ENCODE measurements around the gene SLC26A2.

The SLC26A2 gene

DNA sequence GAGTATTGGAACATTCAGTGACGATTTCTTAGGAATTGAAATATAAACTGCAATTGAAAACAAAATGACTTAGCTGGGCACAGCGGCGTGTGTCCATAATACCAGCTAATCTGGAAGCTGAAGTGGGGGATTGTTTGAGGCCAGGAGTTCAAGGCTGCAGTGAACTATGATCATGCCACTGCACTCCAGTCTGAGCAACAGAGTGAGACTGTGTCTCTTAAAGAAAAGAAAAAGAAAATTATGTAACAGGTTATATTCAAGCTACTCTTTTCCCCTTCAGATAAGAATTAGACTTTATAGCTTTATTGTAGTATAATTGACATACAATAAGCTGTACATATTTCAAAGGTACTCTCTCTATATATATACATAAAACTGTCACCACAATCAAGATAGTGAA lies 6.4 kb downstream of the SLC26A2 start:
- Mint-ChIP-seq H3K9me3 (no peaks in the 10 kb centered on the region), H3K4me1 (peaks cover 9% of the 10 kb centered on the region), H3K4me3 (no peak overlapping the region), H3K36me3 (ENCODE audit: low read depth) (peaks cover 3% of the 10 kb centered on the region), H3K27me3 (no peaks in the 10 kb centered on the region), H3K27ac (peak overlapping the region; percentile 8)
- ATAC-seq: no peak
- DNase-seq: no peak

DNA sequence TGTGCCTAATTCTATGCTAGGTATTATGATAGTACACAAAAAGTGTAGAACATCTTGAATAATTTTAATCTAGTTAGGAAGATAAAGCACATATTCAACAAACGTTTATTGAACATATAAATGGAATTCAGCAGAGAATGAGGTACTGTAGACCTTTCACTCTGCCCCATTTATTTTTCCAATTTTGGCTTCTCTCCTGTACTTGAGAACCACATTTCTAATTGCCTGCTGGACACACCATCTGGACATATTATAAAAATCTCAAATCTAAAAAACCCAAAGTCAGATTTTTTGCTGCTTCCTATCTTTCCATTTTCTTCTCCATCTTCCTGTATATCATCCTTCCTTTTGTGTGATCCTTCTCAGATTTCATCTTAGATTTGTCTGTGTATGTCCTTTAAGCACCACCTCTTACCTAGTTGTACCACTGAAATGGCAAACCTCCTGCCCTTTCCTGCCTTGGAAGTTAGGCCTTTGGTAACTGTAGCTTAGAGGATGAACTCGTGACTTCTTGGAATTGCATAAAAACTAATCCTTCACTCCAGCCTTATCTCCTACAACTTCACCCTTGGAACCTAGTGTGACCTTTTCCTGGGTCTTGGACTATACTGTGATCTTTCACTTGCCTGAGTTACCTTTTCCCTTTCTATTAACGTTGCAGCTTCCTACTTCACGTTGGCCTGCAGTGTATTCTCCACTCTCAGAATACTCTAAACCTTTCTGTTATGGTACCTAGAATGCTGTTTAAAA lies 8.8 kb downstream of the SLC26A2 start:
- Mint-ChIP-seq H3K4me3 (no peak overlapping the region), H3K9me3 (no peaks in the 10 kb centered on the region), H3K36me3 (ENCODE audit: low read depth) (peaks cover 3% of the 10 kb centered on the region), H3K27me3 (no peaks in the 10 kb centered on the region), H3K4me1 (no peaks in the 10 kb centered on the region), H3K27ac (no peak overlapping the region)
- ATAC-seq (no peak), DNase-seq (no peak)

DNA sequence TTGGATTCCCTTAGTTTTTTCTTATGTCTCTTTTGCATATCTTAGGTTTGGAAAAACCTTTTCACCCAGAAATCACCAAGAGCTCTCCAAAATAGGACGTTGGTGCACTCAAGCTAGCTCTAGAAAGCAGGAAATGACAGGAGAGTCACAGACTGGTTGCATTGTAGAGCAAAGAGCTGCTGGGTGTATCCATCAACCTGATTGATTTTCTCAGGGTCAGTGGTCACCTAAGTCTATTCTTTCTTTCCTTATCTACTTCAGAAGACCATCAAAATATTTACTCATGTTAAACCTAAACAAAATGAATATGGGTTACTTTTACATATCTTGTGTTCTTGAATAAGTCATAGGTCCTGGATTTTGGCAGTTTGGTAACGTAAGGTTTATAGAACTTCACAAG lies 14.9 kb downstream of the SLC26A2 start:
- no peak overlapping the region for H3K27ac Mint-ChIP-seq
- H3K4me3 Mint-ChIP-seq: no peak overlapping the region
- H3K9me3 Mint-ChIP-seq: no peaks in the 10 kb centered on the region
- ATAC-seq (no peak), DNase-seq (no peak)
- H3K4me1 Mint-ChIP-seq: no peaks in the 10 kb centered on the region
- peaks cover 7% of the 10 kb centered on the region for H3K36me3 Mint-ChIP-seq (ENCODE audit: low read depth)
- no peaks in the 10 kb centered on the region for H3K27me3 Mint-ChIP-seq

DNA sequence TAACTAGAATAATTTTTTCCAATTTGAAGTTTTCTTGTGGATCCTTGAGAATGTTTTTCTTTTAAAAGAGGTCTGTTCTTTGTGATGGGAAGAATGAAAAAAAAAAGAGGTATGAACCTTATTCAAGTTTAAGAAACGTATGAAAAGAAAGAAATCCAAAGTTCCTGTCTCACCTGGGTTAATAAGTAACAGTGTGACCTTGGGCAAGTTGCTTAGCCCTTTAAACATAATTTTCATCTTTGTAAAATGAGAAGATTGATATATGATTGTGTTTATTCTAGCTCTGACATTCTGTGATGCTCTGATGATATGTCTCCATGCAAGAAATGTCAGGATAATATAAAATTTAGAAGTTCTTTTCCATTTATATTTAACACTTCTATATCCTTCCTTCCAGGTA lies 19.3 kb downstream of the SLC26A2 start:
- Mint-ChIP-seq H3K27me3 (no peaks in the 10 kb centered on the region), H3K4me3 (no peak overlapping the region), H3K36me3 (ENCODE audit: low read depth) (peaks cover 7% of the 10 kb centered on the region), H3K9me3 (no peaks in the 10 kb centered on the region), H3K4me1 (no peaks in the 10 kb centered on the region), H3K27ac (no peak overlapping the region)
- DNase-seq (no peak), ATAC-seq (no peak)

DNA sequence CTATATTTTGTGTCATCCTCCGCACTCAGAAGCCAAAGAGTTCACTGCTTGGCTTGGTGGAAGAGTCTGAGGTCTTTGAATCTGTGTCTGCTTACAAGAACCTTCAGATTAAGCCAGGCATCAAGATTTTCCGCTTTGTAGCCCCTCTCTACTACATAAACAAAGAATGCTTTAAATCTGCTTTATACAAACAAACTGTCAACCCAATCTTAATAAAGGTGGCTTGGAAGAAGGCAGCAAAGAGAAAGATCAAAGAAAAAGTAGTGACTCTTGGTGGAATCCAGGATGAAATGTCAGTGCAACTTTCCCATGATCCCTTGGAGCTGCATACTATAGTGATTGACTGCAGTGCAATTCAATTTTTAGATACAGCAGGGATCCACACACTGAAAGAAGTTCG lies 20.6 kb downstream of the SLC26A2 start:
- Mint-ChIP-seq H3K36me3 (ENCODE audit: low read depth) (peaks cover 7% of the 10 kb centered on the region), H3K9me3 (no peaks in the 10 kb centered on the region), H3K27ac (no peak overlapping the region), H3K27me3 (no peaks in the 10 kb centered on the region), H3K4me1 (no peaks in the 10 kb centered on the region), H3K4me3 (no peak overlapping the region)
- DNase-seq (no peak), ATAC-seq (no peak)

DNA sequence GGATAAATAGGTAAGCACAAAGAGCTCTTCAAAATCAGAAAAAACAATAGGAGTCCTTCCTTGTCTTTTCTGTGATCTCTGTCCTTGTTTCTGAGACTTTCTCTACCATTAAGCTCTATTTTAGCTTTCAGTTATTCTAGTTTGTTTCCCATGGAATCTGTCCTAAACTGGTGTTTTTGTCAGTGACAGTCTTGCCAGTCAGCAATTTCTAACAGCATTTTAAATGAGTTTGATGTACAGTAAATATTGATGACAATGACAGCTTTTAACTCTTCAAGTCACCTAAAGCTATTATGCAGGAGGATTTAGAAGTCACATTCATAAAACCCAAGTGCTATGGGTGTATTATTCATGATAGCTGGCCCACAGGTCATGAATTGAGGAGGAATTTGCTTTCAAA lies 21.9 kb downstream of the SLC26A2 start:
- H3K4me1 Mint-ChIP-seq: no peaks in the 10 kb centered on the region

DNA sequence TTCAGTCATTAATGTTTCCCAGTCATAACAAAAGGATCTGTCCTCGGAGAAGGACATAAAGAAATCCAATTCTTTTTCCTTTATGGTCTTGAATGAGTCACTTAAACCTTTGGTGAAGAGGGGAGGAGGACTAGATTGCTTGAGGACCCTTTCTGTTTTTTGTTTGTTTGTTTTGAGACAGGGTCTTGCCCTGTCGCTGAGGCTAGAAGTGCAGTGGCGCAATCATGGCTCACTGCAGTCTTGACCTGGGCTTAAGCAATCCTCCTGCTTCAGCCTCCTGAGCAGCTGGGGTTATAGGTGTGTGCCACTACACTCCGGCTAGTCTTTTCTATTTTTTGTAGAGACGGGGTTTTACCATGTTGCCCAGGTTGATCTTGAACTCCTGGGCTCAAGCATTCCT lies 27.6 kb downstream of the SLC26A2 start:
- DNase-seq (no peak), ATAC-seq (no peak)
- H3K4me3 Mint-ChIP-seq: no peak overlapping the region
- no peaks in the 10 kb centered on the region for H3K36me3 Mint-ChIP-seq (ENCODE audit: low read depth)
- H3K27me3 Mint-ChIP-seq: no peaks in the 10 kb centered on the region
- no peaks in the 10 kb centered on the region for H3K9me3 Mint-ChIP-seq
- peaks cover 3% of the 10 kb centered on the region for H3K4me1 Mint-ChIP-seq
- no peak overlapping the region for H3K27ac Mint-ChIP-seq

More for the DNA sequence above, 21.9 kb downstream of the SLC26A2 start:
- Mint-ChIP-seq H3K27me3 (no peaks in the 10 kb centered on the region), H3K36me3 (ENCODE audit: low read depth) (peaks cover 7% of the 10 kb centered on the region), H3K4me3 (no peak overlapping the region), H3K9me3 (no peaks in the 10 kb centered on the region), H3K27ac (no peak overlapping the region)
- no peak for DNase-seq
- ATAC-seq: no peak

DNA sequence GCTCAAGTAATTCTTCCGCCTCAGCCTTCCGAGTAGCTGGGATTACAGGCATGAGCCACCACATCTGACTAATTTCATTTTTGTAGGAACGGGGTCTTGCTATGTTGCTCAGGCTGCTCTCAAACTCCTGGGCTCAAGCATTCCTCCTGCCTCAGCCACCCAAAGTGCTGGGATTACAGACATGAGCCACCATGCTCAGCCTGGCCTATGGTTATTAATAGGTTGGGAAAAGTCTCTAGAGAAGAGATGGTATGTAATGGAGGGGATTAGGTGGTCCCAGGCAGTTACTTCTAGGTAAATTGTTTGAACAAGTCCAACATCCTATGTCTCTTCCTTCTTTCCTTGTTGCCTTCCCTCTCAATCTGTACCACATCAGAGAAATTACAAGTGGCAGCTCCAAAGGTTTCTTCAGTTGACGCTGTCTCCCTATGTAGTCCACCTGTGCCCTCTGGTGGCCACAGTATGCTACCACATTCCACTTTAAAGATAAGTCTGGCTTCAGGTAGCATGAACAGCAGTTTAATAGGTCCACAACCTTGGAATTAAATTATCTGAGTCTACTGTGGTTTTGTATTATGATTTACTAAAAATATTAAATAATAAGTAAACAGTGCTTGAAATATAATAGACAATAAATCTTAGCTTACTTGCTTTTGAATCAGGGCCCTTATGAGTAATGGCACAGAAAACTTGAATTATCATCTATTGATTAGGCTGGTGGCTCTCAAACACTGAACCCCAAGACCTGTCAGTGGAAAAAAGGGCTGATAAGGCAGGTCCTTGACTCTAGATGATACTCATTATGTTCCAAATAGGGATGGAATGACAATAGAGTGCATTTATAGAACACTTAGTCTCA lies 30.2 kb downstream of the SLC26A2 start:
- Mint-ChIP-seq H3K9me3 (no peaks in the 10 kb centered on the region), H3K4me3 (no peak overlapping the region), H3K27me3 (no peaks in the 10 kb centered on the region), H3K27ac (no peak overlapping the region), H3K4me1 (peaks cover 3% of the 10 kb centered on the region), H3K36me3 (ENCODE audit: low read depth) (peaks cover 3% of the 10 kb centered on the region)
- peak; percentile 75 for ATAC-seq
- DNase-seq: peak; percentile 66

DNA sequence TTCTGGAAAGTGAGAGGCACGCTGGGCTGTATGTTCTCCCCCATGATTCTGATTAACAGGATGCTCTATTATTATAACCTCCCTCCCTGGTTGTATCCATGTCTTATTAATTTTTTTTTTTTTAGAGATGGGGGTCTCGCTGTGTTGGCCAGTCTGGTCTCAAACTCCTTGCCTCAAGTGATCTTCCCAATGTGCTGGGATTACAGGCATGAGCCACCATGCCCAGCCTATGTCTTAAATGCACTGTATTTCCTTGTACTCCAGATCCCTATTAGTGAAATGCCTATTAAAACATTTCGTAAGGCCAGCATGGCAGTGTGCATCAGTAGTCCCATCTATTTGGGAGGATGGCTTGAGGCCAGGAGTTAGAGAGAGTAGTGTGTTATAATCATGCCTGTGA lies 32.9 kb downstream of the SLC26A2 start:
- H3K27ac Mint-ChIP-seq: no peak overlapping the region
- H3K4me1 Mint-ChIP-seq: peaks cover 3% of the 10 kb centered on the region

DNA sequence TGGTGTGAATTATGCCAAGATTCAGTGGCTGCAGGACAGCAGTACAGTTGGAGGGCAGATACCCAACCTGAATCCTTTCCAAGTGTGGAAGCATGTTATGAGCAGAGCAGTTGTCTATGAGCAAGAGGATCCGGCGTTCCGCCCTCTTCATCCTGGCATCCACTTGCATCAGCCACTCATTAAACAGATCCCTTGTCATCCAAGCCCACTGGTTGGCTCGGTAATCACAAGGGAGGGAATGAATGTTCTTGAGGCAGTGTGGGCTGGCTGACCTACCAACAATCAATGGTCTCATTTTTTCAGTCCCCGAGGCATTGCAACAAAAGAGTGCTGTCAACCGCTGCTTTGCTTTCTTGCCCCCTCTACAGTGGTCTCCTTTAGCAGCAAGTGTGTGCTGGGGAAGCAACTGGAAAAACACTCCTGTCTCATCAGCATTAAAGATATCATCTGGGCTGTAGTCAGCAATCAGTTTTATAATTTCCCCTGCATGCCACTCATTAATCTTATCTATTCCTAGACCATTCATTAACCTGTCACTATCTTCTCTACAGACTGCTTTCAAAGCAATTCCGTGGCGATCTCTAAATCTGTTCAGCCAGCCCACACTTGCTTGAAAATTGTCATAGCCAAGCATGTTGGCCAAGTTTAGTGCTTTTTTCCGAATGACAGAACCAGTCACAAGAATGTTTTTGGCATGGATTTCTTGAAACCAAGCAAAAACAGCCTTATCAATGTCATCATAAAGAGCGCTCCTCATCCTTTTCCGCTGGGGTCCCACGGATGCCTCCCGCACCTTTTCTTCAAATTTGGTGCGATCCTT lies 35.0 kb downstream of the SLC26A2 start:
- Mint-ChIP-seq H3K27ac (no peak overlapping the region), H3K27me3 (no peaks in the 10 kb centered on the region), H3K9me3 (no peaks in the 10 kb centered on the region), H3K36me3 (ENCODE audit: low read depth) (peaks cover 7% of the 10 kb centered on the region), H3K4me1 (peaks cover 17% of the 10 kb centered on the region), H3K4me3 (no peak overlapping the region)
- ATAC-seq (no peak), DNase-seq (no peak)

More for the DNA sequence above, 32.9 kb downstream of the SLC26A2 start:
- no peak overlapping the region for H3K4me3 Mint-ChIP-seq
- no peaks in the 10 kb centered on the region for H3K9me3 Mint-ChIP-seq
- ATAC-seq: no peak
- peaks cover 7% of the 10 kb centered on the region for H3K36me3 Mint-ChIP-seq (ENCODE audit: low read depth)
- no peak for DNase-seq
- H3K27me3 Mint-ChIP-seq: no peaks in the 10 kb centered on the region

DNA sequence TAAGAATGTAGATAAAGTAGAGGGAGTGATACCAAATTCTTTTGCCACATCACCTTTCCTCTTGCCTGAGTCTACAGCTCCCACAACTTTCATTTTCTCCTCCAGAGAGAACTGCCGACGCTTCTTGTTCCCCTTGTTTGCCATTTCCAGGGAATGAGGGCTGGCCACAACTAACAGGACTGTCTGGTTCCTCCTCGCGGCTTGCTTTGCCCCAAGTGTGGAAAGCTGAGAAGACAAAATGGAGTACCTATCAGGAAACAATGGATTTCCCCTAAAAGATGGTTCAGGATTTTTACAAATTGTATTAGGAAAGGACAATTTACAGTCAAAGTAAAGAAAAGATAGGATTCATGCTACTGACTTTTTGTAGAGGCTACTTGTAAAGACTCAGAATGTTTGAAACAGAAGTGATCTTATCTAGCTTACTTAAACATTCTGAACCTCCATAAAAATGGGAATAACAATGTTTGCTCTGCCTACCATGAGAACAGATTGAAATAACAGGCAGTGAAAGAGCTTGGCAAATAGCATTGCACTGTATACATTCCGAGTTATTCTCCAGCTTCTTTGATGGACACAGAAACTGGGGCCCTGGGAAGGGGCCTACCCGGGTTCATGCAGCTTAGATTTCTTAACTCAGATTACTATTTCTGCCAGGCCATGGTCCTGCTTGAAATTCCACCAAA lies 35.8 kb downstream of the SLC26A2 start:
- DNase-seq: no peak
- no peak for ATAC-seq
- no peaks in the 10 kb centered on the region for H3K9me3 Mint-ChIP-seq
- H3K27ac Mint-ChIP-seq: no peak overlapping the region
- no peaks in the 10 kb centered on the region for H3K27me3 Mint-ChIP-seq
- H3K4me3 Mint-ChIP-seq: no peak overlapping the region
- peaks cover 7% of the 10 kb centered on the region for H3K36me3 Mint-ChIP-seq (ENCODE audit: low read depth)
- H3K4me1 Mint-ChIP-seq: peaks cover 17% of the 10 kb centered on the region

DNA sequence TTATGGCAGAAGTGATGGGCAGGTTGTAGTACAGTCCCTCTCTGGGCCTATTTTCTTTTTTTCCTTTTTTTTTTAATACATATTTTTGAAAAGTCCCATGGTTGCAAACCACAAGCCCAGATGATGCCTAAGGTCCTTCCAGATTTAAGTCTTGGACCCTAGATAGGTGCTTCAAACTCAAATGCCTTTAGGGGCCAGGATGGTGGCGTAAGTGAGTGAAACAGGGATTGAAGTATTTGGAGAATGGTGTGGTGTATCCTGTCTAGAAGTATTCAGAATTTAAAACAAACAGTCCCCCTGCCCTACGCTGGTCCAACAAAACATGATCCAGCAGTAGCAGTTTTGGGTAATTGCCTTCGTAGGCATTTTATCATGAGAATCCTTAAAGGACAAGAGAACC lies 37.7 kb downstream of the SLC26A2 start:
- Mint-ChIP-seq H3K4me3 (no peak overlapping the region), H3K4me1 (peaks cover 34% of the 10 kb centered on the region), H3K36me3 (ENCODE audit: low read depth) (peaks cover 16% of the 10 kb centered on the region), H3K27ac (no peak overlapping the region), H3K9me3 (no peaks in the 10 kb centered on the region), H3K27me3 (no peaks in the 10 kb centered on the region)
- no peak for ATAC-seq
- no peak for DNase-seq

DNA sequence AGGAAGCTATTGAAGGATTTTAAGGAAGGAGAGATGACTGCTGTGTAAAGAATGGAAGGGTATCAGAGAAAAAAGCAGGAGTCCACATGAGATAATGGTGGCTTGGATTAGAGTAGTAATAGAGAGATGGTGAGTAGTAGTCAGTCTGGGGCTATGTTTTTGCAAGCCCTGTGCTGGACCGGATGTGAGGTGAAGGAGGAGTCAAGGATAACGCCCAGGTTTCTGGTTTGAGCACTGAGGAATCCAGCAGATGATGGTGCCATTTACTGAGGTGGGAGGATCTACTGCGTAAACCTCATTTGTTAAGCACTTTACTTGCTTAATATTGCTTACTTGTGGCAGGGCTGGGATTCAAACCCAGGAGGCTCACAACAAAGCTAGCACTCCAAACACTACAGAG lies 38.8 kb downstream of the SLC26A2 start:
- no peaks in the 10 kb centered on the region for H3K27me3 Mint-ChIP-seq
- no peak for ATAC-seq
- peaks cover 23% of the 10 kb centered on the region for H3K36me3 Mint-ChIP-seq (ENCODE audit: low read depth)
- DNase-seq: no peak
- no peaks in the 10 kb centered on the region for H3K9me3 Mint-ChIP-seq
- peaks cover 37% of the 10 kb centered on the region for H3K4me1 Mint-ChIP-seq
- H3K27ac Mint-ChIP-seq: peak overlapping the region; percentile 96
- peak overlapping the region; percentile 96 for H3K4me3 Mint-ChIP-seq

DNA sequence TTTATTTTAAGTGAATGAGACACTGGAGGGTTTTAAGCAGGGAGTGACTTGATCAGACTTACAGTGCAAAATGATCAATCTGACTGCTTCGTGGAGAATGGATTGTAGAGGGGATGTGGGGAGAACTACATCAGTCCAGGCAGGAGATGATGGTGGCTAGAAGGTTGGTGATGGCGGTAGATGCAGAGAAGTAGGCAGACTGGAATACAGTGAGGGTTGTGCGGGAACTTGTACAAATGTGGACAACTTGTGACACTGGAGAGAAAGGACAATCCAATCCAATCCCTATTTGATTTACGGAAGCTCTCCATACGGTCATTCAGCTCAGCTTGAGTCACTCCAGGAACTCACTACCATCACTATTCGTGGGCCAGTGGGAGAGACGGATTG lies 39.3 kb downstream of the SLC26A2 start:
- Mint-ChIP-seq H3K4me1 (peaks cover 39% of the 10 kb centered on the region), H3K27me3 (no peaks in the 10 kb centered on the region), H3K36me3 (ENCODE audit: low read depth) (peaks cover 28% of the 10 kb centered on the region), H3K4me3 (peak overlapping the region; percentile 96), H3K9me3 (no peaks in the 10 kb centered on the region), H3K27ac (peak overlapping the region; percentile 96)
- ATAC-seq: no peak
- no peak for DNase-seq
